ENCODE data around the gene PIEZO2.
"Not testable (repeated sequence)": the region's sequence is repeated elsewhere in the genome, so short reads cannot be mapped to it uniquely, and the experiment has no call there.

Gene PIEZO2

GRCh38 chr18:10626606-10627213 lies 522.7 kb downstream of the PIEZO2 start:
- DNase-seq (ENCODE audit: low read depth, low spot score), result not testable (repeated sequence)

DNA sequence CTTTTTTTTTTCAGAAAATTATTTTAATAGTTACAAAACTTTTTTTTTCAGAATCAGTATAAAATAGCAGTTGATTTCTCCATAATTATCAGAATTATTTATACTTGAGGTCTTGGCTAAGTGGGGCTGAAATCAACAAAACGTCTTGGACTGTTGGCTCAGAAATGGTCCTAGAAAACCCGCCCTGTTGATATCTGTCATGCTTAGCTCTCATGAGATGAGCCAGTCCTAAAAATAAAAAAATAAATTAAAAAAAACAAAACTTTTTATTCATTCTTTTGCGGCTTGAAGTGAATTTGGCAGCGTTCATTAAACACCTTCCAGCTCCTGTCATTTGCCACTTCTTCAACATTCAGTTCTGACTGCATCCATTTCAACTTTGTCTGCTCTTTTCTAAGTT lies 525.8 kb downstream of the PIEZO2 start:
- DNase-seq (ENCODE audit: low read depth, low spot score), result not testable (repeated sequence)

DNA sequence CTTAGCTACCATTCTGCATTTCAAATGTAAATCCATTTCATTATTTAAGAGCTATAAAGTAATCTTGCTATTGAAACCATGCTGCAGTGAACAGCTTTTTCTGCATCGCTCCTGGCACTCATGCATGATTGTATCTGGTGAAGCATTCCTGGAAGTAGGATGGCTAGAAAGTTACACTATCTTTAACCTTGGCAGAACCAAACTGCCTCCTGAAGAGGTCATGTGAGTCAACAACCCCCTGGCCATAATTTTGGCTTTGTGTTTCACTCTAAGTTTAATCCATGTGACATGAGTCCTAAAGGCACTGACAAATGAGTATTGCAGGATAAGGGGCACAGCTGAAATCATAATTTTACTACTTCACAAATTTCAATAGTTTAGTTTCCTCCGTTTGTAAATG lies 526.4 kb downstream of the PIEZO2 start:
- not testable (repeated sequence) for DNase-seq (ENCODE audit: low read depth, low spot score)

- DNase-seq (ENCODE audit: low read depth, low spot score), result not testable (repeated sequence)
Measured at GRCh38 chr18:10620670-10621329, 528.6 kb downstream of the PIEZO2 start.

Data from activated naive CD8-positive, alpha-beta T cell treated with anti-CD3 and anti-CD28 coated beads, Interleukin-2, amount 50 U/mL, for 16 hours (primary cell).